GM19324 (cell line): ENCODE results near the gene HOXA9.

Experiments used
- ATAC-seq: cut with Tn5 transposase; IDR thresholded peaks from one replicate; pipeline ENCODE4 v1.9.1; 2021; ENCODE audit warnings: mild to moderate bottlenecking, moderate library complexity; ENCODE audit not compliant: unreplicated experiment, low FRiP score

The HOXA9 gene

GRCh38 chr7:27165089-27165995, at the start of gene HOXA9:
Gene HOXA9, minus strand, starts transcription at chr7:27165537. Its CDS starts 80 bp downstream, at chr7:27165457.
- ATAC-seq = no peak

- ATAC-seq = no peak
These were observed 49.1 kb upstream of the HOXA9 start for GRCh38 chr7:27214239-27214950.

GRCh38 chr7:27213433-27214238, 48.3 kb upstream of the HOXA9 start:
- no peak for ATAC-seq

- no peak for ATAC-seq
These were observed 47.4 kb upstream of the HOXA9 start for GRCh38 chr7:27212497-27213432.

- ATAC-seq = no peak
These were observed 46.4 kb upstream of the HOXA9 start for GRCh38 chr7:27211764-27212204.

GRCh38 chr7:27211084-27211446, 45.7 kb upstream of the HOXA9 start:
- no peak for ATAC-seq

- no peak for ATAC-seq
These were observed 45.2 kb upstream of the HOXA9 start for GRCh38 chr7:27210441-27211083.

- no peak for ATAC-seq
These were observed 44.6 kb upstream of the HOXA9 start for GRCh38 chr7:27209933-27210440.

GRCh38 chr7:27208998-27209397, 43.7 kb upstream of the HOXA9 start:
- no peak for ATAC-seq

- ATAC-seq = no peak
These were observed 42.1 kb upstream of the HOXA9 start for GRCh38 chr7:27207348-27207985.

- ATAC-seq = no peak
These were observed 40.3 kb upstream of the HOXA9 start for GRCh38 chr7:27205325-27206280.

GRCh38 chr7:27204851-27205322, 39.5 kb upstream of the HOXA9 start:
- ATAC-seq = no peak

GRCh38 chr7:27203964-27204594, 38.7 kb upstream of the HOXA9 start:
- ATAC-seq = no peak

GRCh38 chr7:27203365-27203953, 38.1 kb upstream of the HOXA9 start:
- no peak for ATAC-seq

GRCh38 chr7:27202862-27203134, 37.5 kb upstream of the HOXA9 start:
- ATAC-seq = no peak

GRCh38 chr7:27202018-27202861, 36.9 kb upstream of the HOXA9 start:
- ATAC-seq = no peak
